ENCODE results near the gene METRNL.
"Not testable (repeated sequence)": the region's sequence is repeated elsewhere in the genome, so short reads cannot be mapped to it uniquely, and the experiment has no call there.

The METRNL gene

DNA sequence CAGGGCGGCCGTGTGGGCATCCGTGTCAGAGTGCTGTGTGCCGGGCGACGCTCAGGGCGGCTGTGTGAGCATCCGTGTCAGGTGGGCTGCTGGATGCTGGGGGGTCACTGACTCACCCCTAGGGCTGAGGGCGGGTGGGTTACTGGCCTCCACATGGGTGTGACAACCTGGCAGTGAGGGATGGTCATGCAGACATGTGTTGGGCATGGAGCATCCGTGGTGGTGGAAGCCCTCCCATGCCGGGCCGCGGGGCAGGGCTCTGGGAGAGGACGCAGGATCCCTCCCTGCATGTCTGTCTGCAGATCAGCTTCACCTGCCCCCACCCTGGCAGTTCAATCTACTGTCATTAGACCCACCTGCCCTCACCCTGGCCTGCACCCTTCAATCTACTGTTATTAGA lies 56.3 kb downstream of the METRNL start:
- H3K27me3 ChIP-seq (ENCODE audit: control insufficient read depth, insufficient read depth, low read length), result no peaks in the 10 kb centered on the region
- no peak overlapping the region for H3K4me2 ChIP-seq (ENCODE audit: low read length)
- H3K9ac ChIP-seq, result no peak overlapping the region
- H3K79me2 ChIP-seq, result no peaks in the 10 kb centered on the region
- TF ChIP-seq CTCF (IDR thresholded peaks at IDR 0.05), result no peak
- no peaks in the 10 kb centered on the region for H3K36me3 ChIP-seq (ENCODE audit: control insufficient read depth, insufficient read depth, low read length)
- no peak overlapping the region for H2AFZ ChIP-seq
- H3K27ac ChIP-seq, result no peak overlapping the region
- H3K4me3 ChIP-seq (ENCODE audit: low read depth, low read length), result no peak overlapping the region
- H3K9me3 ChIP-seq (ENCODE audit: control insufficient read depth, low read length), result no peaks in the 10 kb centered on the region
- H3K4me1 ChIP-seq, result no peaks in the 10 kb centered on the region

GRCh38 chr17:83136156-83136555 lies 56.7 kb downstream of the METRNL start:
- no peak for TF ChIP-seq CTCF (IDR thresholded peaks at IDR 0.05)
- Histone ChIP-seq H3K4me3 (ENCODE audit: low read depth, low read length) (no peak overlapping the region), H2AFZ (no peak overlapping the region), H3K4me2 (ENCODE audit: low read length) (no peak overlapping the region), H3K4me1 (no peaks in the 10 kb centered on the region), H3K9ac (no peak overlapping the region), H3K9me3 (ENCODE audit: control insufficient read depth, low read length) (no peaks in the 10 kb centered on the region), H3K27ac (no peak overlapping the region), H3K27me3 (ENCODE audit: control insufficient read depth, insufficient read depth, low read length) (no peaks in the 10 kb centered on the region), H3K36me3 (ENCODE audit: control insufficient read depth, insufficient read depth, low read length) (no peaks in the 10 kb centered on the region), H3K79me2 (no peaks in the 10 kb centered on the region)

GRCh38 chr17:83136931-83137330 lies 57.5 kb downstream of the METRNL start:
- Histone ChIP-seq H3K4me3 (ENCODE audit: low read depth, low read length) (no peak overlapping the region), H3K27ac (no peak overlapping the region), H2AFZ (no peak overlapping the region), H3K9ac (no peak overlapping the region), H3K79me2 (no peaks in the 10 kb centered on the region), H3K9me3 (ENCODE audit: control insufficient read depth, low read length) (no peaks in the 10 kb centered on the region), H3K27me3 (ENCODE audit: control insufficient read depth, insufficient read depth, low read length) (no peaks in the 10 kb centered on the region), H3K4me2 (ENCODE audit: low read length) (no peak overlapping the region), H3K4me1 (no peaks in the 10 kb centered on the region), H3K36me3 (ENCODE audit: control insufficient read depth, insufficient read depth, low read length) (no peaks in the 10 kb centered on the region)
- no peak for TF ChIP-seq CTCF (IDR thresholded peaks at IDR 0.05)

DNA sequence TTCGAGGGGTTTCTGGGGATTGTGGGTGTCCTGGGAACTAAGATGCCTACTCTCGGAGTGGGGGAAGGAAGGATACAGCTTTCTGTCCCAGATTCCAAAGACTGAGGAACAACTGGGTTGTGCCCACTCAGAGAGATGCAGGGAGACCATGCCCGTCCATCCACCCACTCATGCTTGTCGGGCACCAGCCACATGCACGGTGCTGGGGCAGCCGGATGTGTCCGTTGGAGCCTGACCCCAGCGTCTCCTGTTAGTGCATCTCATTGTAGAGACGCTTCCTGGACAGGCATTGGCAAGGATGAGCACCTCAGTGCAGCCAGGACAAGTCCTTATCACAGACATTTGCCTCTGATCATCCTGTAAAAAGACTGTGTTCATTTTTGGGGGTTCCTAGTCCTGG lies 58.1 kb downstream of the METRNL start:
- Histone ChIP-seq H3K27ac (no peak overlapping the region), H2AFZ (no peak overlapping the region), H3K27me3 (ENCODE audit: control insufficient read depth, insufficient read depth, low read length) (no peaks in the 10 kb centered on the region), H3K9ac (no peak overlapping the region), H3K4me1 (no peaks in the 10 kb centered on the region), H3K4me3 (ENCODE audit: low read depth, low read length) (no peak overlapping the region), H3K79me2 (no peaks in the 10 kb centered on the region), H3K4me2 (ENCODE audit: low read length) (no peak overlapping the region), H3K36me3 (ENCODE audit: control insufficient read depth, insufficient read depth, low read length) (no peaks in the 10 kb centered on the region), H3K9me3 (ENCODE audit: control insufficient read depth, low read length) (no peaks in the 10 kb centered on the region)
- no peak for TF ChIP-seq CTCF (IDR thresholded peaks at IDR 0.05)

GRCh38 chr17:83138820-83139219 lies 59.4 kb downstream of the METRNL start:
- Histone ChIP-seq H3K27me3 (ENCODE audit: control insufficient read depth, insufficient read depth, low read length) (no peaks in the 10 kb centered on the region), H3K36me3 (ENCODE audit: control insufficient read depth, insufficient read depth, low read length) (no peaks in the 10 kb centered on the region), H3K9ac (no peak overlapping the region), H3K27ac (no peak overlapping the region), H2AFZ (no peak overlapping the region), H3K9me3 (ENCODE audit: control insufficient read depth, low read length) (no peaks in the 10 kb centered on the region), H3K79me2 (no peaks in the 10 kb centered on the region), H3K4me3 (ENCODE audit: low read depth, low read length) (no peak overlapping the region), H3K4me1 (no peaks in the 10 kb centered on the region), H3K4me2 (ENCODE audit: low read length) (no peak overlapping the region)
- TF ChIP-seq CTCF (IDR thresholded peaks at IDR 0.05), result no peak

DNA sequence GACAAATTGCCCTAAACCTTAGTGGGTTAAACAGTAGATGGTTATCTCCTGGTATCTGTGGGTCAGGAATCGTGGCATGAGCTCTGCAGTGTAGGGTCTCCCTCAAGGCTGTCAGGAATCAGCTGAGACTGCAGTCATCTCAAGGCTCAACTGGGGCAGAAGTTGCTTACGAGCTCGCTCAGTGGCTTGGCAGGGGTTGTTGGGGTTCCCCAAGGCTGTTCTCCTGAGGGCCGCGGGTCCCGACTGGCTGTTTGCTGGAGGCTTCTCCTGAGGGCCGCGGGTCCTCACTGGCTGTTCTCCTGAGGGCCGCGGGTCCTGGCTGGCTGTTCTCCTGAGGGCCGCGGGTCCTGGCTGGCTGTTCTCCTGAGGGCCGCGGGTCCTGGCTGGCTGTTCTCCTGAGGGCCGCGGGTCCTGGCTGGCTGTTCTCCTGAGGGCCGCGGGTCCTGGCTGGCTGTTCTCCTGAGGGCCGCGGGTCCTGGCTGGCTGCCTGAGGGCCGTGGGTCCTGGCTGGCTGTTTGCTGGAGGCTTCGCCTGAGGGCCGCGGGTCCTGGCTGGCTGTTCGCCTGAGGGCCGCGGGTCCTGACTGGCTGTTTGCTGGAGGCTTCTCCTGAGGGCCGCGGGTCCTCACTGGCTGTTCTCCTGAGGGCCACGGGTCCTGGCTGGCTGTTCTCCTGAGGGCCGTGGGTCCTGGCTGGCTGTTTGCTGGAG lies 60.3 kb downstream of the METRNL start:
- not testable (repeated sequence) for H3K27ac ChIP-seq; H3K9me3 ChIP-seq (ENCODE audit: control insufficient read depth, low read length); H3K4me1 ChIP-seq; H2AFZ ChIP-seq; H3K4me2 ChIP-seq (ENCODE audit: low read length); H3K27me3 ChIP-seq (ENCODE audit: control insufficient read depth, insufficient read depth, low read length); H3K36me3 ChIP-seq (ENCODE audit: control insufficient read depth, insufficient read depth, low read length); H3K9ac ChIP-seq; H3K4me3 ChIP-seq (ENCODE audit: low read depth, low read length); H3K79me2 ChIP-seq

GRCh38 chr17:83140249-83140566 lies 60.8 kb downstream of the METRNL start:
- not testable (repeated sequence) for H3K36me3 ChIP-seq (ENCODE audit: control insufficient read depth, insufficient read depth, low read length); H3K4me2 ChIP-seq (ENCODE audit: low read length); H3K79me2 ChIP-seq; H3K27me3 ChIP-seq (ENCODE audit: control insufficient read depth, insufficient read depth, low read length); H3K9me3 ChIP-seq (ENCODE audit: control insufficient read depth, low read length); H3K27ac ChIP-seq; H3K4me3 ChIP-seq (ENCODE audit: low read depth, low read length); H3K9ac ChIP-seq; H3K4me1 ChIP-seq; H2AFZ ChIP-seq
